Measurements from ENCODE around the gene OCRL.

The OCRL gene

GRCh38 chrX:129540068-129540653, at the start of gene OCRL:
TSS of gene OCRL (plus strand) at chrX:129540259. CDS start at chrX:129540440, 181 bp downstream.
- no peak for TF ChIP-seq GATA3 (IDR thresholded peaks at IDR 0.05; ENCODE audit: low read depth, low read length)

- no peak for TF ChIP-seq GATA2 (IDR thresholded peaks at IDR 0.05; ENCODE audit: low read depth, low read length)
- TF ChIP-seq GATA3 (IDR thresholded peaks at IDR 0.05; ENCODE audit: low read depth, low read length), result no peak
Measured at GRCh38 chrX:129490330-129490729, 49.7 kb upstream of the OCRL start.

- TF ChIP-seq GATA3 (IDR thresholded peaks at IDR 0.05; ENCODE audit: low read depth, low read length), result no peak
Measured at GRCh38 chrX:129493643-129494042, 46.4 kb upstream of the OCRL start.

GRCh38 chrX:129494887-129495286, 45.2 kb upstream of the OCRL start:
- TF ChIP-seq GATA3 (IDR thresholded peaks at IDR 0.05; ENCODE audit: low read depth, low read length) (no peak), GATA2 (IDR thresholded peaks at IDR 0.05; ENCODE audit: low read depth, low read length) (no peak)

GRCh38 chrX:129495900-129496299, 44.2 kb upstream of the OCRL start:
- TF ChIP-seq GATA3 (IDR thresholded peaks at IDR 0.05; ENCODE audit: low read depth, low read length) (no peak), GATA2 (IDR thresholded peaks at IDR 0.05; ENCODE audit: low read depth, low read length) (no peak)

- TF ChIP-seq GATA2 (IDR thresholded peaks at IDR 0.05; ENCODE audit: low read depth, low read length) (no peak), GATA3 (IDR thresholded peaks at IDR 0.05; ENCODE audit: low read depth, low read length) (no peak)
Measured at GRCh38 chrX:129496625-129497024, 43.4 kb upstream of the OCRL start.

- no peak for TF ChIP-seq GATA2 (IDR thresholded peaks at IDR 0.05; ENCODE audit: low read depth, low read length)
Measured at GRCh38 chrX:129497146-129497843, 42.8 kb upstream of the OCRL start.

- TF ChIP-seq GATA2 (IDR thresholded peaks at IDR 0.05; ENCODE audit: low read depth, low read length) (no peak), GATA3 (IDR thresholded peaks at IDR 0.05; ENCODE audit: low read depth, low read length) (no peak)
Measured at GRCh38 chrX:129510331-129510730, 29.7 kb upstream of the OCRL start.

- TF ChIP-seq GATA3 (IDR thresholded peaks at IDR 0.05; ENCODE audit: low read depth, low read length) (no peak), GATA2 (IDR thresholded peaks at IDR 0.05; ENCODE audit: low read depth, low read length) (no peak)
Measured at GRCh38 chrX:129511689-129512088, 28.4 kb upstream of the OCRL start.

- TF ChIP-seq GATA3 (IDR thresholded peaks at IDR 0.05; ENCODE audit: low read depth, low read length), result no peak
- TF ChIP-seq GATA2 (IDR thresholded peaks at IDR 0.05; ENCODE audit: low read depth, low read length), result no peak
Measured at GRCh38 chrX:129512409-129512808, 27.6 kb upstream of the OCRL start.

- TF ChIP-seq GATA2 (IDR thresholded peaks at IDR 0.05; ENCODE audit: low read depth, low read length) (no peak), GATA3 (IDR thresholded peaks at IDR 0.05; ENCODE audit: low read depth, low read length) (no peak)
Measured at GRCh38 chrX:129516402-129516801, 23.7 kb upstream of the OCRL start.

- TF ChIP-seq GATA2 (IDR thresholded peaks at IDR 0.05; ENCODE audit: low read depth, low read length), result no peak
- no peak for TF ChIP-seq GATA3 (IDR thresholded peaks at IDR 0.05; ENCODE audit: low read depth, low read length)
Measured at GRCh38 chrX:129520151-129520550, 19.9 kb upstream of the OCRL start.

- no peak for TF ChIP-seq GATA2 (IDR thresholded peaks at IDR 0.05; ENCODE audit: low read depth, low read length)
- TF ChIP-seq GATA3 (IDR thresholded peaks at IDR 0.05; ENCODE audit: low read depth, low read length), result no peak
Measured at GRCh38 chrX:129522184-129523078, 17.6 kb upstream of the OCRL start.

GRCh38 chrX:129523079-129523911, 16.8 kb upstream of the OCRL start, which contains the start of gene SMARCA1:
TSS of gene SMARCA1 (minus strand) at chrX:129523490. CDS start at chrX:129523370, 120 bp downstream.
- TF ChIP-seq GATA3 (IDR thresholded peaks at IDR 0.05; ENCODE audit: low read depth, low read length) (no peak), GATA2 (IDR thresholded peaks at IDR 0.05; ENCODE audit: low read depth, low read length) (no peak)
